Memory B cell (primary cell): ENCODE data around the gene KLHL26.

Experiments used
- ATAC-seq: fragments of 150-1000 bp; cut with Tn5 transposase; 2 replicates; pipeline ENCODE4 v1.10.0; 2021; ENCODE audit warnings: low read depth, mild to moderate bottlenecking, moderate library complexity
- DNase-seq, 2 donors: peaks; one replicate each; pipeline ENCODE4 v3.0.0; 2022; ENCODE audit warnings: low spot score in 2 of 2
- H3K27ac Mint-ChIP-seq: one replicate; pipeline ENCODE4 v1.8.0; 2022; ENCODE audit warnings: mild to moderate bottlenecking, moderate library complexity, mixed read lengths
- H3K27me3 Mint-ChIP-seq: one replicate; pipeline ENCODE4 v1.8.0; 2022; ENCODE audit warnings: mixed read lengths
- H3K36me3 Mint-ChIP-seq: one replicate; pipeline ENCODE4 v1.8.0; 2022; ENCODE audit warnings: mild to moderate bottlenecking, mixed read lengths
- H3K4me1 Mint-ChIP-seq: one replicate; pipeline ENCODE4 v1.8.0; 2022; ENCODE audit warnings: mixed read lengths
- H3K4me3 Mint-ChIP-seq: one replicate; pipeline ENCODE4 v1.8.0; 2022; ENCODE audit warnings: mild to moderate bottlenecking, moderate library complexity, mixed read lengths
- H3K9me3 Mint-ChIP-seq: one replicate; pipeline ENCODE4 v1.8.0; 2022; ENCODE audit warnings: mixed read lengths

Gene KLHL26

DNA sequence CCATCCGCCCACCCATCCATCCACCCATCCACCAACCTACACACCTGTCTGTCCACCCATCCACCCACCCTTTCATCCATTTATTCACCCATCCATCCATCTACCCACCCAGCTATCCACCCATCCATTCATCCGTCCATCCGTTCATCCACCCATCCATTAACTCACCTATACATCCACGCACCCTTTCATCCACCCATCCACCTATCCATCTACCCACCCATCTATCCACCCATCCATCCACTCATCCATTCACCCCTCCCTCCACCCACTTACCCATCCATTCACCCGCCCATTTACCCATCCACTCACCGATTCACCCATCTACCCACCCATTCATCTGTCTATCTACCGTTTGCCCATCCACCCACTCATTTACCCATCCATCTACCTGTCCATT is 17.6 kb downstream of the KLHL26 start:
- H3K36me3 Mint-ChIP-seq, result peaks cover 14% of the 10 kb centered on the region
- no peak for DNase-seq
- no peak for ATAC-seq
- H3K27ac Mint-ChIP-seq, result peak overlapping the region; percentile 15
- H3K4me3 Mint-ChIP-seq, result no peak overlapping the region
- H3K4me1 Mint-ChIP-seq, result peaks cover 45% of the 10 kb centered on the region
- H3K27me3 Mint-ChIP-seq, result peaks cover 7% of the 10 kb centered on the region
- H3K9me3 Mint-ChIP-seq, result peaks cover 7% of the 10 kb centered on the region

DNA sequence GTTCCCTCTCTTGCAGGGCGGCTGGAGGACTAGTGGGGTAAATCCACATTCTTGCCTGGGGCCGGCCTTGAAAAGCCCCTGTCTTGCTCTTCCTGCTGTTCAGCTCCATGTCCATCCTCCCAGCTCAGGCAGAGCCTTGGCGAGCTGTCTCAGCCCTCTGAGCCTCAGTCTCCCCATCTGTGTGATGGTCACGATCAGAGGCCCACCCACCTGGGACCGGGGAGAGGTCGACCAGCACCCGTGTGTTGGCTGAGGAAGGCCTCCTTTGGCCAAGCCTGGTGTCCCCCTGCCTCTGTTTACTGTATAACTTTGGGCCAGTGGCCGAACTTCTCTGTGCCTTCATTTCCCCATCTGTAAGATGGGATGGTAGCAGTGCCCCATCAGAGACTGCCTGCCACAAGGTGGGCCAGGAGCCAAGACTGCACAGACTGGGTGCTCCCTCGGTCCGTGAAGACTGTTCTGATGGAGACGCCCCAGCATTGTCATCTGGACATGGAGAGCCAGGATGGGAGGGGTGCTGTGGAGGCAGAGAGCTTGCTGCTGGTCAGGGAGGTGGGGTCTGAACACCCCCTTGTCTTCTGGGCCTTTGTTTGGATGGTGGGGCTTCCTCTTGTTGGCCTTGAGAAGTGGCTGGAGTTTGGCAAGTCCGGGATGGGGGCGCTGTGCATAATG is 18.5 kb downstream of the KLHL26 start:
- Mint-ChIP-seq H3K9me3 (peaks cover 7% of the 10 kb centered on the region), H3K27ac (no peak overlapping the region), H3K4me3 (no peak overlapping the region), H3K36me3 (peaks cover 14% of the 10 kb centered on the region), H3K27me3 (peaks cover 7% of the 10 kb centered on the region), H3K4me1 (peaks cover 38% of the 10 kb centered on the region)
- DNase-seq (no peak), ATAC-seq (no peak)

DNA sequence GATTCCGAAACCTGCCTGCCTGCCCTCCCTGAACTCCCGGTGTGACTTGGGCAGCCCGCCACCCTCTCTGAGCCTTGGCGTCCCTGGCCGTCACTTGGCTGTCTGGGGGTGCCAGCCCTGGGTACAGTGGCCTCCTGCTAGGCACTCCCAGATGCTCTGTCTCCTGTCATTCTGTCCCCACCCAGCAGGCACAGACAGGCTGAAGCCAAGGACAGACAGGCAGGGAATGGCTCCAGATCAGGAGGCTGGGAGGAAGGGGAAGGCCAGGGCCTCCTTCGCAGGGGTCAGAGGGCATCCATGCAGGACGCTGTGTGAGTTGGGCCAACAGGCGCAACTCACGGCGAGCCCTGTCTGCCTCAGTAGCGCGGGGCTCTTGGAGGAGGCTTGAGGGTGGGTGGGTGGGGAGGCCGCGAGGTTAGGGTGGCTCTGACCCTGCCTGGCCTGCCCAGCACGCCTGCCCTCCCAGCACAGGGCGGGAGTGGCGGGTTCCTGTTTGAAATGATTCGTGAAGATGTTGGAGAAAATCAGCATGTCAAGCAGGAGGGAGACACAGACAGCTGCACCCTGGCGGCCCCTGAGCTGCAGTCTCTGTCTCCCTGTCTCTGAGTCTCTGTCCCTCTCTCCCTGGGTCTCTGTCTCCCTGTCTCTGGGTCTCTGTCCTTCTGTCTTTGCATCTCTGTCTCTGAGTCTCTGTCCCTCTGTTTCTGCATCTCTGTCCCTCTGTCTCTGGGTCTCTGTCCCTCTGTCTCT is 19.7 kb downstream of the KLHL26 start:
- Mint-ChIP-seq H3K27ac (peak overlapping the region; percentile 6), H3K27me3 (peaks cover 7% of the 10 kb centered on the region), H3K9me3 (peaks cover 7% of the 10 kb centered on the region), H3K4me3 (no peak overlapping the region), H3K4me1 (peaks cover 41% of the 10 kb centered on the region), H3K36me3 (peaks cover 14% of the 10 kb centered on the region)
- DNase-seq, result no peak
- no peak for ATAC-seq

DNA sequence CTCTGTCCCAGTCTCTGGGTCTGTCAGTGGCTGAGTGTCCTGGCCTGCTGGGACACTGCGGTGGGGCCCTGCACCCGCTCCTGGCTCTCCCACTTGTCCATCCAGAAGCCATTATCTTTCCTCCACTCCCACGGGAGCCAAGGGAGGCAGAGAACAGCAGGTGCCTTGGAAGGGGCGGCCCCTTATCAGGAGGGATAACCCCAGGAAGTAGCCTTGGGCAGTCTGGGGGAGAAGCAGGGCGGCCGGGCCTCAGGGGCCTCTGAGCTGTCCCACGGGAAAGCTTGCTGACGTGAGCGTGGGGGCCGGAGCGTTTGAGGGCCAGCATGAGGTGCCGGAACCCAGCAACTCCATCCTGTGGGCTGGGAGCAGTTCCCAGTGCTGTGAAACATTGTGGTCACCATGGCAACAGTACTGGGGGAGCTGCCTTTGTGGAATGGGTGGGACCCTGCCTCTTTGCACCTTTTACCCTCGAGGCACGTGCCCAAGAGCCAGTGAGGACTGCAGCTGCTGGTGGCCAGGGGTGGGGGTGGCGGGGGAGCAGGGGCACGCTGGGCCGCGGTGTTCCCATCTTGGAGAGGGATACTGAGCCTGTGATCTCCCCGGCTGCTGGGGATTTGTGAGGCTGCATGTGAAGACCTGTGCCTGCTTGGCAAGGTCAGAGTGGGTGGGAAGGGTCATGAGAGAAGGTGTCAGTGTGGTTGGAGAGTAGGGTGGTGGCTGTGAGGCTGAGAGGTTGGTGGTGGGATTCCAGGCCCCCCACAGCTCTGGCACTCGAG is 20.9 kb downstream of the KLHL26 start:
- Mint-ChIP-seq H3K27me3 (peaks cover 7% of the 10 kb centered on the region), H3K4me3 (no peak overlapping the region), H3K4me1 (peaks cover 38% of the 10 kb centered on the region), H3K27ac (peak overlapping the region; percentile 32), H3K36me3 (peaks cover 14% of the 10 kb centered on the region), H3K9me3 (peaks cover 7% of the 10 kb centered on the region)
- DNase-seq (no peak), ATAC-seq (peak; percentile 53)

DNA sequence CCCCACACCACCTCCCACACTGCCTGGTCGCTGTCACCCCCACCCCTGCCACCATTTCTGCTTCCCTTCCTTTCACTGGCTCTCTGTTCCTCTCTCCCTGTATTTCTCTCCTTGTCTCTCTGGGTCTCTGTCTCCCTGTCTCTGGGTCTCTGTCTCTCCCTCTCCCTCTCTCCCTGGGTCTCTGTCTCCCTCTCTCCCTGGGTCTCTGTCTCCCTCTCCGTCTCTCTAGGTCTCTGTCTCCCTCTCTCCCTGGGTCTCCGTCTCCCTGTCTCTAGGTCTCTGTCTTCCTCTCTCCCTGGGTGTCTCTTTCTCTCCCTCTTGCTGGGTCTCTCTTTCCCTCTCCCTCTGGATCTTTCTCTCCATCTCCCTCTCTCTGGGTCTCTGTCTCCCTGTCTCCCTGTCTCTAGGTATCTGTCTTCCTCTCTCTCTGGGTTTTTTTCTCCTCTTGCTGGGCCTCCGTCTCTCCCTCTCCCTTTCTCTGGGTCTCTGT is 21.6 kb downstream of the KLHL26 start:
- peaks cover 40% of the 10 kb centered on the region for H3K4me1 Mint-ChIP-seq
- H3K27ac Mint-ChIP-seq, result peak overlapping the region; percentile 32

DNA sequence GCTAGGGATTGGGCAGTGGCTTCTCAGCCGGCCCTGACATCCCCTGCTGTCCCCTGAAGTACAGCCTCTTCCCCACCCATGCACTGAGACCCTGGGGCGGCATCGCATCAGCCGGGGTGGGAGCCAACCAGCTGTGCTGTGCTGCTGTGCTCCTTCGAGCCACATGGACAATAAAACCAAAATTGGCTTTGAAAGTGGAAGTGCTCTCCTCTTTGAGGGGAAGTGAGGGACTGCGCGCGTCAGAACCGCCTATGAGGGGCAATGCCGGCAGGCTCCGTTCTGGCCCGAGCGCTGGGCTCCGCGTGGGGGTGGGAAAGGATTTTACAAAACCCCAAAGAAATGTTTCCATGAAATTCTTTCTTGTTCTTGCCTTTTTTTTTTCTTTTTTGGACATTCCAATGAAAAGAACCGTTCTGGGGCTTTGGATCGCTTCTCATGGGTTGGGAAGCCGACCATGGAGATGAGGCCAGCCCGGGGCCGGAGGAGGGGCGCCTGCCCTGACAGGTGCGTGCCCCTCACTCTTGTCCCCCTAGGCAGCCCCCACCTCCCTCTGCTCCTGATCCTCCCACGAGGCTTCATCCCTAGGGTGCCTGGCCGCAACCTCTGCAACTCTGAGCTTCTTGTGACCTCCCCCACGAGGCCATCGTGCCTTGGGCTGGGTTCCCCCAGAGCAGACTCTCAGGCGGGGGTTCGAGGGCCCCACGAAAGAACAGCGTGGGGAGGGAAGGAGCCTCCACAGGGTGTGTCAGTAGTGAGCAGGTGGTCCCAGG is 22.6 kb downstream of the KLHL26 start:
- Mint-ChIP-seq H3K9me3 (peaks cover 3% of the 10 kb centered on the region), H3K27me3 (peaks cover 3% of the 10 kb centered on the region), H3K4me1 (peaks cover 35% of the 10 kb centered on the region), H3K4me3 (peak overlapping the region; percentile 39), H3K36me3 (peaks cover 9% of the 10 kb centered on the region), H3K27ac (peak overlapping the region; percentile 32)
- ATAC-seq (peak; percentile 89), DNase-seq (peak; percentile 30 to 35)

More for the DNA sequence above, 21.6 kb downstream of the KLHL26 start:
- ATAC-seq (no peak), DNase-seq (no peak)
- peaks cover 7% of the 10 kb centered on the region for H3K9me3 Mint-ChIP-seq
- peaks cover 7% of the 10 kb centered on the region for H3K27me3 Mint-ChIP-seq
- H3K36me3 Mint-ChIP-seq, result peaks cover 14% of the 10 kb centered on the region
- H3K4me3 Mint-ChIP-seq, result no peak overlapping the region

DNA sequence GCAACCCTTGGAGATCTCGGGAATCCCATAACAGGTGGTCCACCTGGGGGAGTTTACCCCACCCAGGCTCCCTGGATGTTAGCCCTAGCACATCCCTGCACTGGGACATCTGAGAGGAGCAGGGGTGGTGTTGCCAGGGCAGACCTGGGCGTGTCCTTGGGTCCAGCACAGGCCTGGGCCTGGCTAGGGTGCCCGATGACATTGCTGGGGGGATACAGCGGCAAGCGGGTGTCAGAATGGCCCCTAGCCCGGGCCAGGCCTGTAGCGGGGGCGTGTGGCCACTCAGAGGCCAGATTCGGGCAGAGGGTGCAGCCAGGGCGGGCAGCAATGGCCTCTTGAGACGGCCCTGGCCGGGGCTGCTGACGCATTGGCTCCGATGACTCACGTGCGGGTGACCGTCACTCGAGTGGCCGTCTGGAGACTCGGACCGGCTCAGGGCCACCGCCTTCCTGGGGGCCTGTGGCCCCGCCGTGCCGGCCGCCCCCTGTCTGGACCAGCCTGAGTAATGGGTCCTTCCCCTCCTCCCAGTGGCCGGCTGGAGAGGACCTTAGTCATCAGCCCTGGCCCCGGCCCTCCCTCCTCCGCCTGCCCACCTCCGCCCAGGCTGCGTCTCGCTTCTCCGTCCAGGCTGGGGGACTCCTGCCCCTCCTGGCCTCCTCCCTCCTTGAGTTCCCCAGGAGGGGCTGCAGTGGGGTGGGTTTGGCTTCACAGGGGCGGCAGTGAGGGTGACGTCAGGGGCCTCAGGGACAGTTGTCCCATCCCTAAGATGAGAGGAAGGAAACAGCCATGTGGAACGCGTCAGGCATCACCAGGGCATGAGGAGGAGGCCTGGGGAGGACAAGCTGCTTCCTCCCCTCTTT is 23.5 kb downstream of the KLHL26 start:
- Mint-ChIP-seq H3K27me3 (no peaks in the 10 kb centered on the region), H3K9me3 (no peaks in the 10 kb centered on the region), H3K36me3 (peaks cover 6% of the 10 kb centered on the region), H3K27ac (no peak overlapping the region), H3K4me3 (no peak overlapping the region), H3K4me1 (peaks cover 32% of the 10 kb centered on the region)
- no peak for ATAC-seq
- no peak for DNase-seq

DNA sequence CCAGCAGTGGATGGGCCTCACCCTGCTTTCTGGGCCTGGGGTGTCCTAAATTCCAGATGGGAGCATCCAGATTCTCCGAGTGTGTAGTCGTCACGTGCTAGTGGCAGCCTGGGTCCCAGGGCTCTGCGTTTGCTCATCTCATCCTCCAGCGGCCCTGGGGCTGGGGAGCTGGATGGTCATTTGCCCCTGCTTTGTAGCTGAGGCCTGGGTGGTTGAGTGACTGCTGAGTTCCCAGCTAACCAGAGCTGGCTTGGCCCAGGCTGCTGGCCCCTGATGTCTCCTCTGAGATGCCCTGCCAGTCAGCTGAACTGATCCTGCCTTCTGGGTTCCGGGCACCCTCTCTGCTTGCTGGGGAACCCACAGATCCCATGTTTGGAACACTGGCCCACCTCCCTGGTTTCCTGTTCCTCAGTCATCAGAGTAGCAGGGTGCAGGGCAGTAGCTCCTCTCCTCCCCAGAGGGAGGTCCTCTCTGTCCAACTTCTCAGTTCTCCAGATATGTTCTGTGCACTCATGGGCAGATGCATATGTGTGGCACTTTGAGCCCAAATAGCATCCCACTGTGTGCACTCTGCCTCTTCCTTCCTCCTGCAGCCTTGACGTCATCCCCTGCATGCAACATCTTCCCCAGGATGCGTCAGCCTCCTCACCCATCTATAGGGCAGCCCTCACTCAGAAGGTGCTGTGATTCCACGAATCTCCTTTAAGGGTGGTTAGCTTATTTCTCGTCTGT is 24.3 kb downstream of the KLHL26 start:
- Mint-ChIP-seq H3K27ac (no peak overlapping the region), H3K9me3 (no peaks in the 10 kb centered on the region), H3K4me1 (peaks cover 32% of the 10 kb centered on the region), H3K4me3 (no peak overlapping the region), H3K27me3 (no peaks in the 10 kb centered on the region), H3K36me3 (peaks cover 3% of the 10 kb centered on the region)
- DNase-seq (no peak), ATAC-seq (no peak)

DNA sequence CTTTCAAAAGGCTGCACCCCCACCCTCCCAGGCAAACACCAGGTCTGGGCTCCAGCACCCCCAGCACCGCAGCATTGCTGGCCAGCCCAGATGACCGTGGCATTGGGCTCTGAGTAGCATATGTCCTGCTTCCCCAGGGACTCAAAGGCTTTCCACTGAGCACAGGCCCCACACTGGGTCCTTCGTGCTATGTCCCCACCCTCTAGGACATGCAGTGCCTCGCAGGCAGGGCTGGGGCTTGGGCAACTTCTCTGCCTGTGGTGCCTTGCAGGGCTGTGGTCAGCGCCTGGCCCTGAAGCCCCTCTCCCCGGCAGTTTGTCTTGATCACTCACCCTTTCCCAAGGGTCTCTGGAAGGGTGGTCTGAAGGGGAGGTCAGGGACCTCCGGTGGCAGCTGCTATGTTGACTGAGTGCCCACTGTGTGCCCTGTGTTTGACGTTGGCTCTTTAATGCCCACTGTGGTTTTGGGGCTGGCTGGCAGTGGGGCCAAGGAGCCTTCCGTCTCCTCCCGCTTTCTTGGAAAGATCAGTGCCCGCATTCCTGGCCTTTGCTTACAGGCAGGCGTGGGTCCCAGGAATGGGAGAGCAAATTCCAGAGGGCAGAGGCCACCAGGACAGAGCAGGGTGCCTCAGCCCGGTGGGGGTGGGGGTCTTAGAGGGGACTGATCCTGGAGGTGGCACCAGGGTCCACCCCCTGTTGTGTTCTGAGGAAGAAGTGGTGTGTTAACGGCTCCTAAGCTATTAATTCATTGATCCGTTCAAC is 26.3 kb downstream of the KLHL26 start:
- DNase-seq (no peak), ATAC-seq (no peak)
- Mint-ChIP-seq H3K9me3 (no peaks in the 10 kb centered on the region), H3K27ac (no peak overlapping the region), H3K4me3 (no peak overlapping the region), H3K27me3 (no peaks in the 10 kb centered on the region), H3K36me3 (no peaks in the 10 kb centered on the region), H3K4me1 (peaks cover 18% of the 10 kb centered on the region)

DNA sequence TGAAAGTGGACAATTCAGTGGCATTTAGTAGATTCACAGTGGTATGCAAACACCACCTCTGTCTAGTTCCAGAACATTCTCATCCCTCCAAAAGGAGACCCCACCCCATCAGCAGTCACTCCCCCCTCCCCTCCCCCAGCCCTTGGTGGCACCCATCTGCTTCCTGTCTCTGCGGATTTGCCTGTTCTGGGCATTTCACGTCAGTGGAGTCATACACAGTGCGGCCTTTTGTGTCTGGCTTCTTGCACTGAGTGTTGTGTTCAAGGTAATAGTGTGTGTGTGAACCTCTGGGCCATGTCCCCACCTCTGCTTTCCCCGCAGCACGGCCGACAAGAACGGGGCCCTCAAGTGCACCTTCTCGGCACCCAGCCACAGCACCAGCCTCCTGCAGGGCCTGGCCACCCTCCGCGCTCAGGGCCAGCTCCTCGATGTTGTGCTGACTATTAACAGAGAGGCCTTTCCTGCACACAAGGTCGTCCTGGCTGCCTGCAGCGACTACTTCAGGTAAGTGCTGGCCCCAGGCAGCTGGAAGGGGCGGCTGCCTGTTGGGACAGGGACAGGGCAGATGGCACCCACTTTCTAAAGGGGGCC is 27.2 kb downstream of the KLHL26 start:
- Mint-ChIP-seq H3K9me3 (no peaks in the 10 kb centered on the region), H3K27ac (no peak overlapping the region), H3K4me1 (peaks cover 9% of the 10 kb centered on the region), H3K27me3 (no peaks in the 10 kb centered on the region), H3K4me3 (no peak overlapping the region), H3K36me3 (peaks cover 2% of the 10 kb centered on the region)
- ATAC-seq, result no peak
- DNase-seq, result no peak

DNA sequence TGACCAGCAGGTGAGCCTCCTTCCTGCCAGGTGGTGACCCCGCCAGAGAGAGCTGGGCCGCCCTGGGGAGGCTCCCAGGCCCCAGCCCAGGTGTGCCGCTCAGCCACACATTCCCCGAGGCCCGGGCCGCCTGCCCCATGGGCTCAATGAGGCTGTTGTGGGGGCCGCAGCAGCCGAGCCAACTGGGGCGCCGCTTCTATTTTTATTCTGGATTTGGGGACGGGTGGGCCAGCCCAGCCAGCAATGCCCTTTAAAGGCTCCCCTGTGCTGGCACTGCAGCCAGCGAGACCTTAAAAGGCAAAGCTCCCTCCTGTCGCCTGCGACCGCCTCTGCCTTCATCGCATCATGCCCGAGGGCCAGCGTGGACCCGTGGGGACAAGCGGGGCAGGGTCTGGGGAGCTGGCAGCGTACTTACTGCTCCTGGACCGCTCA is 29.0 kb downstream of the KLHL26 start:
- Mint-ChIP-seq H3K36me3 (peaks cover 5% of the 10 kb centered on the region), H3K4me3 (no peak overlapping the region), H3K9me3 (no peaks in the 10 kb centered on the region), H3K27ac (no peak overlapping the region), H3K4me1 (peaks cover 6% of the 10 kb centered on the region), H3K27me3 (no peaks in the 10 kb centered on the region)
- ATAC-seq (no peak), DNase-seq (no peak)
